Heart left ventricle (tissue), 16 donors: ENCODE data around the gene MMAA. TPM values are rescaled to one million over a fixed set of nuclear protein-coding genes. Genes with fewer than 3 reads are reported as not detected.
A peak's percentile ranks its signal among the peaks of the same experiment; 100 is the strongest.
"Not testable (repeated sequence)": the region's sequence is repeated elsewhere in the genome, so short reads cannot be mapped to it uniquely, and the experiment has no call there.

Experiments used
- ATAC-seq, 4 donors: fragments of 200-7000 bp; cut with Tn5 transposase; one replicate each; pipeline ENCODE4 v1.9.1; 2020 to 2022; ENCODE audit warnings: moderate library complexity in 4 of 4, mild to moderate bottlenecking in 3 of 4, moderate number of reproducible peaks in 1 of 4
- DNase-seq, 5 donors: peaks; one replicate each; pipeline ENCODE4 v3.0.0-alpha.2; 2020
- H3K27ac ChIP-seq, 12 donors: fragments of 200-600 bp; sonication (generic) in 4 of 12; one replicate each; pipeline versions ENCODE4 v1.5.0 to v1.8.0; 2016 to 2022; ENCODE audit warnings: mild to moderate bottlenecking in 2 of 12
- H3K27me3 ChIP-seq, 9 donors: fragments of 200-600 bp; sonication (generic) in 2 of 9; one replicate each; pipeline versions ENCODE4 v1.5.1 to v1.8.0; 2016 to 2022; ENCODE audit warnings: mild to moderate bottlenecking in 3 of 9
- H3K36me3 ChIP-seq, 9 donors: fragments of 200-600 bp; sonication (generic) in 2 of 9; one replicate each; pipeline versions ENCODE4 v1.5.0 to v1.8.0; 2018 to 2022; ENCODE audit warnings: mild to moderate bottlenecking in 2 of 9
- H3K4me1 ChIP-seq, 12 donors: fragments of 200-600 bp; sonication (generic) in 4 of 12; one replicate each; pipeline versions ENCODE4 v1.5.0 to v1.8.0; 2016 to 2022; ENCODE audit warnings: mild to moderate bottlenecking in 3 of 12
- H3K4me3 ChIP-seq, 12 donors: fragments of 200-600 bp; sonication (generic) in 4 of 12; one replicate each; pipeline versions ENCODE4 v1.5.0 to v1.8.0; 2017 to 2022; ENCODE audit warnings: mild to moderate bottlenecking in 9 of 12, moderate library complexity in 4 of 12
- H3K9me3 ChIP-seq, 12 donors: fragments of 200-600 bp; sonication (generic) in 4 of 12; one replicate each; pipeline versions ENCODE4 v1.5.0 to v1.8.0; 2016 to 2022; ENCODE audit warnings: mild to moderate bottlenecking in 1 of 12
- CTCF ChIP-seq, 12 donors: fragments of 200-600 bp; sonication (generic) in 4 of 12; IDR thresholded peaks; one replicate each; pipeline versions ENCODE4 v1.5.0 to v1.8.0; 2018 to 2022; ENCODE audit warnings: antibody characterized with exemption in 12 of 12, mild to moderate bottlenecking in 5 of 12
- POLR2A ChIP-seq, 2 donors: fragments of 450-650 bp; IDR thresholded peaks; one replicate each; pipeline ENCODE4 v1.6.1; 2017; ENCODE audit warnings: antibody characterized with exemption in 2 of 2, mild to moderate bottlenecking in 2 of 2, moderate library complexity in 2 of 2
- WGBS, 4 donors: extraction: QIAGEN DNeasy Blood & Tissue Kit in 2 of 4; methylation state at CpG; one replicate each; pipeline versions ENCODE4 v1.1.5 to v1.1.7; 2013 to 2018; 5-methylcytosine and 5-hydroxymethylcytosine counted together
- intact Hi-C, 10 donors: fragments of 100-400 bp; cut with DNase I; formaldehyde crosslinking; loops; one replicate each; pipeline versions ENCODE4 v1.11.1 to v1.14.2; 2022
- polyA plus RNA-seq, 2 donors: library from polyadenylated mRNA; stranded (reverse); fragments of 200-250 nt; gene quantifications; one replicate each; pipeline ENCODE4 v1.2.3, GENCODE V29; 2013
- total RNA-seq, 9 donors: library from RNA; depleted of rRNA in 2 of 9; stranded (reverse); fragments of >200 nt in 2 of 9; fragmentation: NEBNext Ultra II Directional in 3 of 9; extraction: Animal tissue kit (Norgen Biotek cat#: 25700) in 3 of 9; gene quantifications; one replicate each; pipeline versions ENCODE4 v1.1.0 to v1.2.4, GENCODE V29; 2016 to 2023
- donor health status: ischemic (EF 13 %, LVEDD 7.1; RV severe dilation, severe dysfunction).
- donor health status: healthy with polysubstance abuse.
- donor health status: DM: no; HTN: yes; CAD: no.
- donor health status: DM: no; HTN: no; CAD: no.
- donor health status: ischemic (EF 25% LVEDD 6.9; RV normal size, moderate dysfunction).
- donor health status: ischemic (EF 25% LVEDD 5.7; RV mildly dilated, moderate dysfunction).
- donor health status: healthy.
- donor health status: DM: yes; HTN: yes; CAD: no.
- donor health status: ischemic (EF 35%, LVEDD 5.7; RV mildly dilated, moderate dysfunction).
- donor health status: nonischemic (EF 11% LVEDD 7.7; RV severe dilation, severe dysfunction).
- donor health status: DM: yes; HTN: yes; CAD: no.
- donor health status: PGD.
- donor health status: ischemic (EF 29% LVEDD 5.4; RV normal size, mild dysfunction).
- donor health status: nonischemic (EF 23%, LVEDD 6.1; RV moderate dilation, normal function).

MMAA gene
- total and polyA plus RNA-seq, 11 donors, result 3.3 to 12.6 (median 7.7) TPM

- intact Hi-C loops, result loop anchor here in 2 of 10 donors (5.0 to 10.0 kb wide), 2 partner anchors 51 to 57 kb away; no protein-coding TSS in a partner anchor
- no peak overlapping the region for H3K27ac ChIP-seq
- peak; percentile 17 to 85 (median 52) for ATAC-seq
Measured at GRCh38 chr4:145681518-145681917, 62.3 kb downstream of the MMAA start.

GRCh38 chr4:145681956-145682355 lies 62.8 kb downstream of the MMAA start:
- intact Hi-C loops, result loop anchor here in 2 of 10 donors (5.0 to 10.0 kb wide), 2 partner anchors 50 to 57 kb away; no protein-coding TSS in a partner anchor
- no peaks in the 10 kb centered on the region for H3K36me3 ChIP-seq
- TF ChIP-seq POLR2A (IDR thresholded peaks at IDR 0.05) (no peak), CTCF (IDR thresholded peaks at IDR 0.05) (no peak)
- DNase-seq (no peak), ATAC-seq (no peak)
- H3K27ac ChIP-seq, result no peak overlapping the region
- peaks cover 0 to 18% (median 13%) of the 10 kb centered on the region in 12 donors for H3K4me1 ChIP-seq
- no peaks in the 10 kb centered on the region for H3K27me3 ChIP-seq
- 92 to 96% (median 95%) methylated on average over 1 of the region's 1 CpG for WGBS, 4 donors
- no peak overlapping the region for H3K4me3 ChIP-seq
- H3K9me3 ChIP-seq, result peaks cover 0 to 20% (median 5%) of the 10 kb centered on the region in 12 donors

More at GRCh38 chr4:145681518-145681917, 62.3 kb downstream of the MMAA start:
- no peak overlapping the region for H3K4me3 ChIP-seq
- peaks cover 0 to 20% (median 5%) of the 10 kb centered on the region in 12 donors for H3K9me3 ChIP-seq
- H3K27me3 ChIP-seq, result no peaks in the 10 kb centered on the region
- TF ChIP-seq CTCF (IDR thresholded peaks at IDR 0.05) (no peak), POLR2A (IDR thresholded peaks at IDR 0.05) (no peak)
- no peaks in the 10 kb centered on the region for H3K36me3 ChIP-seq
- DNase-seq, result no peak
- H3K4me1 ChIP-seq, result peaks cover 0 to 18% (median 13%) of the 10 kb centered on the region in 12 donors

- Histone ChIP-seq H3K27ac (no peak overlapping the region), H3K36me3 (no peaks in the 10 kb centered on the region), H3K4me3 (no peak overlapping the region), H3K27me3 (no peaks in the 10 kb centered on the region), H3K4me1 (no peaks in the 10 kb centered on the region), H3K9me3 (no peaks in the 10 kb centered on the region)
- ATAC-seq, result no peak
- intact Hi-C loops, result loop anchor here in 1 of 10 donors (10.0 kb wide), 1 partner anchor 62 kb away; no protein-coding TSS in a partner anchor
- DNase-seq, result no peak
- WGBS, 4 donors, result 43 to 81% (median 69%) methylated on average over 2 of the region's 2 CpGs
- TF ChIP-seq CTCF (IDR thresholded peaks at IDR 0.05), result no peak
- TF ChIP-seq POLR2A (IDR thresholded peaks at IDR 0.05), result no peak
Measured at GRCh38 chr4:145686991-145687390, 67.8 kb downstream of the MMAA start.

GRCh38 chr4:145690610-145691009 lies 71.4 kb downstream of the MMAA start:
- WGBS, 4 donors, result 91 to 94% (median 94%) methylated on average over 3 of the region's 3 CpGs
- DNase-seq, result no peak

GRCh38 chr4:145691416-145691815 lies 72.2 kb downstream of the MMAA start:
- H3K36me3 ChIP-seq, intact Hi-C loops, H3K4me1 ChIP-seq, H3K4me3 ChIP-seq, DNase-seq, H3K9me3 ChIP-seq, H3K27me3 ChIP-seq, H3K27ac ChIP-seq, ATAC-seq: not testable (repeated sequence)
- WGBS, 4 donors, result 92 to 94% (median 93%) methylated on average over 2 of the region's 2 CpGs

More at GRCh38 chr4:145690610-145691009, 71.4 kb downstream of the MMAA start:
- no peak overlapping the region for H3K27ac ChIP-seq
- H3K4me1 ChIP-seq, result peaks cover 0 to 4% (median 0%) of the 10 kb centered on the region in 12 donors
- no peaks in the 10 kb centered on the region for H3K9me3 ChIP-seq
- no peak for ATAC-seq
- TF ChIP-seq POLR2A (IDR thresholded peaks at IDR 0.05) (no peak), CTCF (IDR thresholded peaks at IDR 0.05) (no peak)
- no peaks in the 10 kb centered on the region for H3K36me3 ChIP-seq
- intact Hi-C loops, result no loop called here
- no peaks in the 10 kb centered on the region for H3K27me3 ChIP-seq
- no peak overlapping the region for H3K4me3 ChIP-seq
